Stimulated activated naive CD8-positive, alpha-beta T cell treated with anti-CD3 and anti-CD28 coated beads, Interleukin-15, Interleukin-2, amounts not matched to agents 100 U/mL and 50 U/mL, for 24 hours (primary cell): ENCODE results near the gene CDHR5.

Experiments
- ATAC-seq: fragments of 150-1000 bp; cut with Tn5 transposase; one replicate; pipeline ENCODE4 v1.10.0; 2021
- DNase-seq: peaks from one replicate; pipeline ENCODE4 v3.0.0; 2021

The CDHR5 gene

GRCh38 chr11:610146-610801, 14.5 kb downstream of the CDHR5 start:
- DNase-seq (no peak), ATAC-seq (no peak)

GRCh38 chr11:609341-609811, 15.4 kb downstream of the CDHR5 start:
- ATAC-seq = no peak

GRCh38 chr11:608791-609251, 15.9 kb downstream of the CDHR5 start:
- DNase-seq = no peak
- ATAC-seq = no peak

More at GRCh38 chr11:609341-609811, 15.4 kb downstream of the CDHR5 start:
- no peak for DNase-seq

- DNase-seq = no peak
- ATAC-seq = no peak
These were observed 16.6 kb downstream of the CDHR5 start for GRCh38 chr11:607971-608659.

GRCh38 chr11:607020-607780, 17.6 kb downstream of the CDHR5 start:
- DNase-seq = no peak
- ATAC-seq = no peak

GRCh38 chr11:606245-606644, 18.5 kb downstream of the CDHR5 start:
- DNase-seq = no peak
- no peak for ATAC-seq

- ATAC-seq = no peak
- DNase-seq = no peak
These were observed 19.2 kb downstream of the CDHR5 start for GRCh38 chr11:605286-606129.

GRCh38 chr11:603154-603553, 21.6 kb downstream of the CDHR5 start:
- DNase-seq (no peak), ATAC-seq (no peak)

GRCh38 chr11:601573-602245, 23.0 kb downstream of the CDHR5 start:
- no peak for ATAC-seq
- DNase-seq = no peak

GRCh38 chr11:598005-598680, 26.6 kb downstream of the CDHR5 start:
- ATAC-seq = no peak
- DNase-seq = no peak

- no peak for ATAC-seq
These were observed 27.5 kb downstream of the CDHR5 start for GRCh38 chr11:597166-597725.

GRCh38 chr11:596374-596773, 28.4 kb downstream of the CDHR5 start:
- ATAC-seq (peak; percentile 22), DNase-seq (no peak)

More at GRCh38 chr11:597166-597725, 27.5 kb downstream of the CDHR5 start:
- no peak for DNase-seq

GRCh38 chr11:595400-595799, 29.4 kb downstream of the CDHR5 start:
- no peak for DNase-seq

GRCh38 chr11:593347-593746, 31.4 kb downstream of the CDHR5 start:
- no peak for ATAC-seq
- DNase-seq = no peak

More at GRCh38 chr11:595400-595799, 29.4 kb downstream of the CDHR5 start:
- no peak for ATAC-seq

- ATAC-seq = no peak
- no peak for DNase-seq
These were observed 31.8 kb downstream of the CDHR5 start for GRCh38 chr11:592918-593317.

- no peak for ATAC-seq
These were observed 32.3 kb downstream of the CDHR5 start for GRCh38 chr11:592501-592900.

GRCh38 chr11:590997-591396, 33.8 kb downstream of the CDHR5 start:
- DNase-seq (no peak), ATAC-seq (no peak)

More at GRCh38 chr11:592501-592900, 32.3 kb downstream of the CDHR5 start:
- DNase-seq = no peak

GRCh38 chr11:589798-590197, 35.0 kb downstream of the CDHR5 start:
- no peak for ATAC-seq

GRCh38 chr11:587978-588380, 36.8 kb downstream of the CDHR5 start:
- peak; percentile 72 for DNase-seq
- peak; percentile 99 for ATAC-seq

More at GRCh38 chr11:589798-590197, 35.0 kb downstream of the CDHR5 start:
- DNase-seq = no peak

- no peak for DNase-seq
- peak; percentile 14 for ATAC-seq
These were observed 37.2 kb downstream of the CDHR5 start for GRCh38 chr11:587546-587945.
